Neural cell (in vitro differentiated cells): ENCODE measurements around the gene DGKG. TPM values are rescaled to one million over a fixed set of nuclear protein-coding genes. Genes with fewer than 3 reads are reported as not detected.

ENCODE experiments used
- H2AFZ ChIP-seq: fragments of 200-600, 300-800 bp; sonication (generic), shearing (Covaris generic); 2 replicates; pipeline ENCODE4 v1.6.0; 2014; ENCODE audit warnings: low read depth, mild to moderate bottlenecking, antibody characterized with exemption, low read length, moderate library complexity
- H3F3A ChIP-seq: fragments of 200-600 bp; shearing (Covaris generic); 2 replicates; pipeline ENCODE4 v1.6.1; 2016; ENCODE audit warnings: mild to moderate bottlenecking, moderate library complexity, mixed read lengths, antibody characterized with exemption, low read length; ENCODE audit not compliant: insufficient read depth, poor library complexity, severe bottlenecking
- H3K27ac ChIP-seq: fragments of 200-600, 300-800 bp; sonication (generic), shearing (Covaris generic); 2 replicates; pipeline ENCODE4 v1.5.1; 2014; ENCODE audit warnings: mild to moderate bottlenecking, low read length, moderate library complexity
- H3K27me3 ChIP-seq: fragments of 300-800, 200-600 bp; sonication (generic), shearing (Covaris generic); 2 replicates; pipeline ENCODE4 v1.6.0; 2014; ENCODE audit warnings: mild to moderate bottlenecking, low read depth, low read length, moderate library complexity; ENCODE audit not compliant: insufficient read depth
- H3K36me3 ChIP-seq: fragments of 300-800, 200-600 bp; sonication (generic), shearing (Covaris generic); 2 replicates; pipeline ENCODE4 v1.5.1; 2014; ENCODE audit warnings: mild to moderate bottlenecking, antibody characterized with exemption, low read length, moderate library complexity; ENCODE audit not compliant: insufficient read depth
- H3K4me2 ChIP-seq: fragments of 300-800, 200-600 bp; sonication (generic), shearing (Covaris generic); 2 replicates; pipeline ENCODE4 v1.6.0; 2014; ENCODE audit warnings: mild to moderate bottlenecking, low read length
- H3K4me3 ChIP-seq: fragments of 300-800, 200-600 bp; sonication (generic), shearing (Covaris generic); 2 replicates; pipeline ENCODE4 v1.5.1; 2014; ENCODE audit warnings: mild to moderate bottlenecking, low read length, moderate library complexity
- H3K79me2 ChIP-seq: fragments of 200-600 bp; shearing (Covaris generic); replicated peaks from 2 replicates; pipeline ENCODE4 v1.6.0; 2014; ENCODE audit warnings: mild to moderate bottlenecking, low read length, moderate library complexity; ENCODE audit not compliant: insufficient read depth
- H3K9ac ChIP-seq: fragments of 300-800, 200-600 bp; sonication (generic), shearing (Covaris generic); 2 replicates; pipeline ENCODE4 v1.6.1; 2016; ENCODE audit warnings: mild to moderate bottlenecking, low read length, mixed read lengths
- H3K9me2 ChIP-seq: fragments of 200-600 bp; shearing (Covaris generic); 2 replicates; pipeline ENCODE4 v1.6.1; 2016; ENCODE audit warnings: mild to moderate bottlenecking, low read length, mixed read lengths; ENCODE audit not compliant: insufficient read depth
- H3K9me3 ChIP-seq: fragments of 200-600, 300-800 bp; sonication (generic), shearing (Covaris generic); 2 replicates; pipeline ENCODE4 v1.6.1; 2016; ENCODE audit warnings: mild to moderate bottlenecking, mixed run types, low read length, moderate library complexity, mixed read lengths
- H4K20me1 ChIP-seq: fragments of 200-600 bp; shearing (Covaris generic); 2 replicates; pipeline ENCODE4 v1.6.1; 2016; ENCODE audit warnings: mild to moderate bottlenecking, mixed run types; ENCODE audit not compliant: insufficient read depth
- EP300 ChIP-seq: fragments of 450-650 bp; conservative IDR thresholded peaks from 2 replicates; pipeline ENCODE4 v1.6.1; 2014; ENCODE audit warnings: antibody characterized with exemption, mild to moderate bottlenecking, moderate library complexity; ENCODE audit not compliant: poor library complexity, severe bottlenecking
- EZH2 ChIP-seq: fragments of 200-600, 300-800 bp; shearing (Covaris generic), sonication (generic); IDR thresholded peaks from 2 replicates; pipeline ENCODE4 v1.6.1; 2014; ENCODE audit warnings: antibody characterized with exemption, low read length, borderline replicate concordance, mild to moderate bottlenecking; ENCODE audit not compliant: insufficient read depth, poor library complexity, severe bottlenecking
- MXI1 ChIP-seq: fragments of 450-650 bp; conservative IDR thresholded peaks from 2 replicates; pipeline ENCODE4 v1.6.1; 2014; ENCODE audit warnings: antibody characterized with exemption, mild to moderate bottlenecking; ENCODE audit not compliant: poor library complexity, severe bottlenecking
- POLR2AphosphoS5 ChIP-seq: IDR thresholded peaks from 2 replicates; pipeline ENCODE4 v1.6.1; 2012
- RAD21 ChIP-seq: fragments of 450-650 bp; conservative IDR thresholded peaks from 2 replicates; pipeline ENCODE4 v1.6.1; 2014; ENCODE audit warnings: antibody characterized with exemption, mild to moderate bottlenecking, moderate library complexity
- SMC3 ChIP-seq: fragments of 450-650 bp; conservative IDR thresholded peaks from 2 replicates; pipeline ENCODE4 v1.6.1; 2014; ENCODE audit warnings: antibody characterized with exemption, mild to moderate bottlenecking, moderate library complexity; ENCODE audit not compliant: poor library complexity
- TAF1 ChIP-seq: IDR thresholded peaks from 2 replicates; pipeline ENCODE4 v1.6.1; 2012; ENCODE audit warnings: low read depth
- polyA plus RNA-seq: library from polyadenylated mRNA; depleted of rRNA; stranded (reverse); fragments of >200 nt; gene quantifications from 2 replicates; pipeline ENCODE4 v1.2.3, GENCODE V29; 2014
- TF ChIP-seq, protein P1 (sequence below): IDR thresholded peaks from 2 replicates; pipeline ENCODE4 v1.6.1; 2012; ENCODE audit warnings: borderline replicate concordance
- TF ChIP-seq, protein P2 (sequence below): fragments of 450-650 bp; IDR thresholded peaks from 2 replicates; pipeline ENCODE4 v1.5.1; 2014; ENCODE audit warnings: antibody characterized with exemption, mild to moderate bottlenecking, moderate library complexity; ENCODE audit not compliant: poor library complexity, severe bottlenecking

DGKG gene
- polyA plus RNA-seq, 1 donor from 2014 or later, result not detected

DNA sequence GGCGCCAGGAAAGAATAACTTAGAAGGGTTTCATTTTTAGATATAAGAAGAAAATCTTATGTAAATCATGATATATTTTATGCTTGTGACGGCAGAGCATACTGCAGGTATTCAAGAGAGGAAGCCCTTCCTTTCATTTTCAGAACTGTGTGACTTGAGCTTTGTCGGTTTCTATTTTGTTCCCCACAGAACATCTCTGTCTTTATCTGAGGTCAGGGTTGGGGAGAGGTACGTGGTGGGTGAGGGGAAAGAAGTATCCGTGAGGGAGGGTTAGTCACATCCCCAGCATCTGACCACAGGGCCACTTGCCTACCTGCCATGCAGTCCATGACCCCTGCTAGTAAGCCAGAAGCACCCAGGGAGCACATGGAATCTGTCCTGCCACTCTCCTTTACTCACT, 126.5 kb downstream of the DGKG start:
- no peaks in the 10 kb centered on the region for H3K9me3 ChIP-seq

DNA sequence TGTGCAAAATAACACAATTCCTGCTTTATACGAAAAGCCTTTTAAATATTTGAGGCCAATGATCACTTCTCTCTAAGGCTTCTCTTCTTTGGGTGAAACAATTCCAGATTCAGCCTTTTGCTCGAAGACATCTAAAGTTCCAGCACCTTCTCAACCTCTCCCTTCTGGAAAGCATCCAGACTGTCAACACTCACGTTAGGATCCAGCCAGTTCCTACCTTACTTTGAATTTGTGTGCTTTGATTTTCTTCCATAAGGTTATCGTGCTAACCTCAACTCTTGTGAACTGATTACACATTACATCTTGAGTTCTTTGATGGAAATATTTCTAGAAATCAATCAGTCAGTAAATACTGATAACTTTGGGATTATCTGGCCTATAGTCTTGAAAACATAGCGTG, 127.9 kb downstream of the DGKG start:
- Histone ChIP-seq H3K4me2 (no peak overlapping the region), H3K27ac (no peak overlapping the region), H3K9me2 (no peaks in the 10 kb centered on the region), H3K36me3 (no peaks in the 10 kb centered on the region), H2AFZ (no peak overlapping the region), H4K20me1 (no peaks in the 10 kb centered on the region), H3K4me3 (no peak overlapping the region), H3K9ac (no peak overlapping the region), H3F3A (no peaks in the 10 kb centered on the region), H3K27me3 (no peaks in the 10 kb centered on the region), H3K9me3 (no peaks in the 10 kb centered on the region), H3K79me2 (no peaks in the 10 kb centered on the region)
- no peak for TF ChIP-seq RAD21

More for the DNA sequence above, 126.5 kb downstream of the DGKG start:
- H3K9me2 ChIP-seq, result no peaks in the 10 kb centered on the region
- H3F3A ChIP-seq, result no peaks in the 10 kb centered on the region
- no peaks in the 10 kb centered on the region for H3K27me3 ChIP-seq
- H2AFZ ChIP-seq, result no peak overlapping the region
- H3K27ac ChIP-seq, result no peak overlapping the region
- no peaks in the 10 kb centered on the region for H3K79me2 ChIP-seq
- H3K9ac ChIP-seq, result no peak overlapping the region
- no peaks in the 10 kb centered on the region for H3K36me3 ChIP-seq
- H4K20me1 ChIP-seq, result no peaks in the 10 kb centered on the region
- H3K4me3 ChIP-seq, result no peak overlapping the region
- no peak overlapping the region for H3K4me2 ChIP-seq
- TF ChIP-seq SMC3 (no peak), MXI1 (no peak), EP300 (no peak), TAF1 (no peak)
- TF ChIP-seq, protein P1, sequence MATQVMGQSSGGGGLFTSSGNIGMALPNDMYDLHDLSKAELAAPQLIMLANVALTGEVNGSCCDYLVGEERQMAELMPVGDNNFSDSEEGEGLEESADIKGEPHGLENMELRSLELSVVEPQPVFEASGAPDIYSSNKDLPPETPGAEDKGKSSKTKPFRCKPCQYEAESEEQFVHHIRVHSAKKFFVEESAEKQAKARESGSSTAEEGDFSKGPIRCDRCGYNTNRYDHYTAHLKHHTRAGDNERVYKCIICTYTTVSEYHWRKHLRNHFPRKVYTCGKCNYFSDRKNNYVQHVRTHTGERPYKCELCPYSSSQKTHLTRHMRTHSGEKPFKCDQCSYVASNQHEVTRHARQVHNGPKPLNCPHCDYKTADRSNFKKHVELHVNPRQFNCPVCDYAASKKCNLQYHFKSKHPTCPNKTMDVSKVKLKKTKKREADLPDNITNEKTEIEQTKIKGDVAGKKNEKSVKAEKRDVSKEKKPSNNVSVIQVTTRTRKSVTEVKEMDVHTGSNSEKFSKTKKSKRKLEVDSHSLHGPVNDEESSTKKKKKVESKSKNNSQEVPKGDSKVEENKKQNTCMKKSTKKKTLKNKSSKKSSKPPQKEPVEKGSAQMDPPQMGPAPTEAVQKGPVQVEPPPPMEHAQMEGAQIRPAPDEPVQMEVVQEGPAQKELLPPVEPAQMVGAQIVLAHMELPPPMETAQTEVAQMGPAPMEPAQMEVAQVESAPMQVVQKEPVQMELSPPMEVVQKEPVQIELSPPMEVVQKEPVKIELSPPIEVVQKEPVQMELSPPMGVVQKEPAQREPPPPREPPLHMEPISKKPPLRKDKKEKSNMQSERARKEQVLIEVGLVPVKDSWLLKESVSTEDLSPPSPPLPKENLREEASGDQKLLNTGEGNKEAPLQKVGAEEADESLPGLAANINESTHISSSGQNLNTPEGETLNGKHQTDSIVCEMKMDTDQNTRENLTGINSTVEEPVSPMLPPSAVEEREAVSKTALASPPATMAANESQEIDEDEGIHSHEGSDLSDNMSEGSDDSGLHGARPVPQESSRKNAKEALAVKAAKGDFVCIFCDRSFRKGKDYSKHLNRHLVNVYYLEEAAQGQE, result no peak
- TF ChIP-seq, protein P2, sequence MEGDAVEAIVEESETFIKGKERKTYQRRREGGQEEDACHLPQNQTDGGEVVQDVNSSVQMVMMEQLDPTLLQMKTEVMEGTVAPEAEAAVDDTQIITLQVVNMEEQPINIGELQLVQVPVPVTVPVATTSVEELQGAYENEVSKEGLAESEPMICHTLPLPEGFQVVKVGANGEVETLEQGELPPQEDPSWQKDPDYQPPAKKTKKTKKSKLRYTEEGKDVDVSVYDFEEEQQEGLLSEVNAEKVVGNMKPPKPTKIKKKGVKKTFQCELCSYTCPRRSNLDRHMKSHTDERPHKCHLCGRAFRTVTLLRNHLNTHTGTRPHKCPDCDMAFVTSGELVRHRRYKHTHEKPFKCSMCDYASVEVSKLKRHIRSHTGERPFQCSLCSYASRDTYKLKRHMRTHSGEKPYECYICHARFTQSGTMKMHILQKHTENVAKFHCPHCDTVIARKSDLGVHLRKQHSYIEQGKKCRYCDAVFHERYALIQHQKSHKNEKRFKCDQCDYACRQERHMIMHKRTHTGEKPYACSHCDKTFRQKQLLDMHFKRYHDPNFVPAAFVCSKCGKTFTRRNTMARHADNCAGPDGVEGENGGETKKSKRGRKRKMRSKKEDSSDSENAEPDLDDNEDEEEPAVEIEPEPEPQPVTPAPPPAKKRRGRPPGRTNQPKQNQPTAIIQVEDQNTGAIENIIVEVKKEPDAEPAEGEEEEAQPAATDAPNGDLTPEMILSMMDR, result no peak

DNA sequence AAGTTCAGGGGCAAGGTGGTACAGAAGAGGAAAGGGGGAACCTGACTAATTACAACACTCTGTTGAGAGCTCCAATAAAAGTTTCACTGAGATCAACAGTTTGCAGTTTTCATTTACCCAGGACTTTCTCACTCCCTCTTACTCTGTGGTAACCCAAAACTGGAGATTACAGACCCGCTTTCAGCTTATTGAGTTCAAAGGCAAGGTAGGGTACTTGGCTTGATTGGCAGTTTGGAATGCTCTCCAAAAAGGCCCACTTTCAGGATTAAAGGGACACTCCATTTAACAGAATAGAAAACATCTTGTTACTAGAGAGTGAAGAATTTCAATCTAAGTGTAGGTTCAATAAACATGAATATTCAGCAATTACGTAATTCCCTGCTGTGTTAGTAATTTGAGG, 135.6 kb downstream of the DGKG start:
- Histone ChIP-seq H3K4me3 (no peak overlapping the region), H3K79me2 (no peaks in the 10 kb centered on the region), H3K27me3 (no peaks in the 10 kb centered on the region), H3F3A (no peaks in the 10 kb centered on the region), H3K4me2 (no peak overlapping the region), H3K9me2 (no peaks in the 10 kb centered on the region), H4K20me1 (no peaks in the 10 kb centered on the region), H3K9me3 (no peaks in the 10 kb centered on the region), H3K27ac (no peak overlapping the region), H3K9ac (no peak overlapping the region), H2AFZ (no peak overlapping the region), H3K36me3 (no peaks in the 10 kb centered on the region)
- no peak for TF ChIP-seq SMC3
- TF ChIP-seq TAF1, result no peak
- no peak for TF ChIP-seq MXI1
- no peak for TF ChIP-seq POLR2AphosphoS5
- TF ChIP-seq, protein P1, result no peak
- no peak for TF ChIP-seq RAD21
- no peak for TF ChIP-seq EP300
- TF ChIP-seq, protein P2, result no peak
- no peak for TF ChIP-seq EZH2
